NT2/D1 (cell line): Measurements from ENCODE around the gene SEC14L5.

ENCODE experiments used
- SUZ12 ChIP-seq: IDR thresholded peaks from 2 replicates; pipeline ENCODE4 v1.6.1; 2011; ENCODE audit not compliant: insufficient read length, insufficient read depth; ENCODE audit errors: extremely low read depth
- YY1 ChIP-seq: IDR thresholded peaks from 2 replicates; pipeline ENCODE4 v1.6.1; 2011; ENCODE audit not compliant: insufficient read length, insufficient read depth
- ZNF274 ChIP-seq: IDR thresholded peaks from 2 replicates; pipeline ENCODE4 v1.6.1; 2011; ENCODE audit warnings: mild to moderate bottlenecking, low read depth, low read length

- TF ChIP-seq YY1 (no peak), SUZ12 (no peak), ZNF274 (no peak)
Measured at GRCh38 chr16:4918781-4919251, 39.3 kb upstream of the SEC14L5 start.
